MG63 (cell line): ENCODE measurements around the gene ATR. TPM values are rescaled to one million over a fixed set of nuclear protein-coding genes. Genes with fewer than 3 reads are reported as not detected.
"Not testable (repeated sequence)": the region's sequence is repeated elsewhere in the genome, so short reads cannot be mapped to it uniquely, and the experiment has no call there.

Experiments used
- DNase-seq: peaks from one replicate; pipeline ENCODE4 v3.0.0-alpha.2; 2020
- H3K27me3 ChIP-seq: fragments of 250-450 bp; sonication (Bioruptor Pico); 2 replicates; pipeline ENCODE4 v1.5.1; 2020; ENCODE audit warnings: mild to moderate bottlenecking, moderate library complexity
- H3K36me3 ChIP-seq: fragments of 250-450 bp; sonication (Bioruptor Pico); 2 replicates; pipeline ENCODE4 v1.5.1; 2020; ENCODE audit warnings: mild to moderate bottlenecking, moderate library complexity
- H3K4me3 ChIP-seq: fragments of 250-450 bp; sonication (Bioruptor Pico); 2 replicates; pipeline ENCODE4 v1.5.1; 2020; ENCODE audit warnings: mild to moderate bottlenecking, moderate library complexity
- H3K9me3 ChIP-seq: fragments of 250-450 bp; sonication (Bioruptor Pico); 2 replicates; pipeline ENCODE4 v1.5.1; 2020; ENCODE audit warnings: mild to moderate bottlenecking, moderate library complexity
- total RNA-seq: library from RNA; depleted of rRNA; stranded (reverse); fragments of >200 nt; shearing (Covaris generic); gene quantifications from 2 replicates; pipeline ENCODE4 v1.2.3, GENCODE V29; 2014; ENCODE audit warnings: low replicate concordance

The ATR gene
- total RNA-seq, 1 experiment from 2014 or later, result 11.1 TPM

GRCh38 chr3:142563496-142563997 lies 15.0 kb downstream of the ATR start:
- Histone ChIP-seq H3K27me3 (no peaks in the 10 kb centered on the region), H3K36me3 (peaks cover 47% of the 10 kb centered on the region), H3K9me3 (no peaks in the 10 kb centered on the region), H3K4me3 (no peak overlapping the region)
- DNase-seq, result no peak

- Histone ChIP-seq H3K27me3 (no peaks in the 10 kb centered on the region), H3K36me3 (peaks cover 54% of the 10 kb centered on the region), H3K9me3 (no peaks in the 10 kb centered on the region), H3K4me3 (no peak overlapping the region)
- no peak for DNase-seq
These were observed 18.4 kb downstream of the ATR start for GRCh38 chr3:142560118-142560517.

- DNase-seq, result no peak
- H3K4me3 ChIP-seq, result no peak overlapping the region
These were observed 24.8 kb downstream of the ATR start for GRCh38 chr3:142553741-142554140.

DNA sequence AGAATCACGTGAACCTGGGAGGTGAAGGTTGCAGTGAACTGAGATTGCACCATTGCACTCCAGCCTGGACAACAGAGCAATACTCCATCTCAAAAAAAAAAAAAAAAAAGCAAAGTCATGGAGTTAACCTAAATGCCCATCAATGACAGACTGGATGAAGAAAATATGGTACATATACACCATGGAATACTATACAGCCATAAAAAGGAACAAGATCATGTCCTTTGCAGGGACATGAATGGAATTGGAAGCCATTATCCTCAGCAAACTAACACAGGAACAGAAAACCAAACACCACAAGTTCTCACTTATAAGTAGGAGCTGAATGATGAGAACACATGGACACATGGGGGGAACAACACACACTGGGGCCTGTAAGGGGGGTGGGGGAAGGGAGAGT lies 26.0 kb downstream of the ATR start:
- H3K36me3 ChIP-seq, result peaks cover 73% of the 10 kb centered on the region

More at GRCh38 chr3:142553741-142554140, 24.8 kb downstream of the ATR start:
- H3K36me3 ChIP-seq, result peaks cover 71% of the 10 kb centered on the region
- no peaks in the 10 kb centered on the region for H3K27me3 ChIP-seq
- no peaks in the 10 kb centered on the region for H3K9me3 ChIP-seq

DNA sequence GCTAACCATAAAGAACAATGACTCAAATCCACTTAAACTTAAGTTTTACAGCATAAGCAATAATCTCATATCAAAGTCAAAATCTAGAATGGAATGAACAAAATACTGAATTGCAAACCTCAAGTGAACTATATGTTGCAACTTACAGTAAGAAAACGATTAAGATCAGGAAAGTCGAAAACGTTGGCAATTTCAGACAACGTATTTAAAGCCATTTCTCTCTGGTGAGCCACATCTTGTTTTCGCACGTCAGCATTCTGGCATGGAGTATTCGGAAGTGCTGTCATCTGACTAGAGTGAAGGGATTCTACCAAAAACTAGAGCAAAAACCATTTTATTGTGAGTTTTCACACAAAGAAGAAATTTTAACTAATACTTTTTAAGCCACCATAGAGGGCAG lies 28.5 kb downstream of the ATR start:
- no peak for DNase-seq
- no peak overlapping the region for H3K4me3 ChIP-seq
- no peaks in the 10 kb centered on the region for H3K27me3 ChIP-seq
- no peaks in the 10 kb centered on the region for H3K9me3 ChIP-seq
- H3K36me3 ChIP-seq, result peaks cover 79% of the 10 kb centered on the region

More for the DNA sequence above, 26.0 kb downstream of the ATR start:
- not testable (repeated sequence) for H3K27me3 ChIP-seq, H3K9me3 ChIP-seq, DNase-seq, H3K4me3 ChIP-seq

GRCh38 chr3:142543307-142543706 lies 35.2 kb downstream of the ATR start:
- Histone ChIP-seq H3K9me3 (no peaks in the 10 kb centered on the region), H3K27me3 (no peaks in the 10 kb centered on the region), H3K36me3 (peaks cover 52% of the 10 kb centered on the region), H3K4me3 (no peak overlapping the region)
- no peak for DNase-seq

DNA sequence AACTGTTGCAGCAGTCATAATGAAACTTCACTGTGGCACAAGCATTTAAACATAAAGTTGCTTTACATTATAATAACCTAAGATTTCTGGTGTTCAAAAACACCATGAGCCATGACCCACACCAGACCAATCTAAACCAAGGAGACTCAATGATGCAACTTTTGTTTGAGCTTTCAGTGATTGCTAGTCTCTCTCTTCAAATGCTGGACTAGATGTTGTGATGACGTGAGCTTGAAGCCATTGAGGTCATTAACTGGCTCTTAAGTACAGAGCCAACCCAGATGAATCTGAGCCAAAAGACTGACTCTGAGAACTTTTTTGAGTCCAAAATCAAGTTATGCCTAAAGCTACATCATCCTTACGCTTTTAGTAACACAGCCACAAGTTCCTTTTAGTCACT lies 36.5 kb downstream of the ATR start:
- H3K36me3 ChIP-seq, result peaks cover 51% of the 10 kb centered on the region
- no peaks in the 10 kb centered on the region for H3K27me3 ChIP-seq
- no peaks in the 10 kb centered on the region for H3K9me3 ChIP-seq
- DNase-seq, result no peak
- no peak overlapping the region for H3K4me3 ChIP-seq

GRCh38 chr3:142536519-142536918 lies 42.0 kb downstream of the ATR start:
- Histone ChIP-seq H3K9me3 (no peaks in the 10 kb centered on the region), H3K27me3 (no peaks in the 10 kb centered on the region), H3K36me3 (peaks cover 73% of the 10 kb centered on the region), H3K4me3 (no peak overlapping the region)
- no peak for DNase-seq

GRCh38 chr3:142534543-142534942 lies 44.0 kb downstream of the ATR start:
- no peak for DNase-seq
- H3K36me3 ChIP-seq, result peaks cover 68% of the 10 kb centered on the region
- no peaks in the 10 kb centered on the region for H3K27me3 ChIP-seq
- H3K4me3 ChIP-seq, result no peak overlapping the region
- no peaks in the 10 kb centered on the region for H3K9me3 ChIP-seq

DNA sequence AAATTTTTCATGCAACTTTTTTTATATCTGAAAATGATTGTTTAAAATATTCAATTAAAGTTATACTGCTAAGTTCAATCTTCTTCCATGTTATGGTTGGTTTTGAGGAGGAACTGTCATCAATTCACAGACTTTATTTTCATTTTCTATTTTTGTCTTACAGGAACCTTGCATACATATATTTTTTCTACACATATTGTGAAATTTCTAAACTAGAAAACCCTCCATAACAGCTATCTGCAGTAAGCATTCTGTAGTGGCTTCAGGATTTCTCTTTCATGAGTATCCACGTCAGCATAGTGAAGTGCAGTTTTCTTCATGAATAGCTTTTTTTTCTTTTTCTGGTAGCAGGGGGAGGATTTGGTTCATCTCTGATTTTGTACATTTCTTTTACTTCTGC lies 48.2 kb downstream of the ATR start:
- peaks cover 39% of the 10 kb centered on the region for H3K36me3 ChIP-seq
- H3K9me3 ChIP-seq, result no peaks in the 10 kb centered on the region
- H3K27me3 ChIP-seq, result no peaks in the 10 kb centered on the region
- no peak for DNase-seq
- H3K4me3 ChIP-seq, result no peak overlapping the region

DNA sequence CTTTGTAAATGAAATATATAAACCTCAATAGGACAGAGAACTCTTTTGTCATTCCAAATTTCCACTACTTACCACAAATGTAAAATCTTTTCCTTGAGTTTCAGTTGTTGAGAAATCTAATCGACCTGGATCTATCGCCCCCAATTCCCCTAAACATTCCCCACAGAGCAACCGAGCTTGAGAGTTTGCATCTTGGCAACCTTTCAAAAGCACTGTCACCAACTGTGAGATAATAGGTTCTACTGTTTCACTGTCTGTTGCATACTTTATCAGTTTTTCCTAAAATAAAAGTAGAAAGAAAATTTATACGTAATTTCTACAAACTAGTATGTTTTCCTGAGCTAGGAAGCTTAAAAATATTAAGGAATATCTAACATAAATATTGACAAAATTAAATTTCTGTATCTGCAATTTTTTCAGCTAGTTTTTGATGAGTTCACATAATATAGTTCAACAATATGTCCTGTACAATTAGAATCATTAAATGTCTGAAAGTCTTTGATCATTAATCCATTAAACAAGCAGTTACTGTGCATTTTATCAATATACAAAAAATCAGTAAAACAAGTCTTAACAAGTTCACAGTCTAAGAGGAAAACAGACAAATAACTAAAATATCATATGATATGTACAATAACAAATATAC lies 54.5 kb downstream of the ATR start:
- DNase-seq, result no peak

GRCh38 chr3:142509079-142509478 lies 69.5 kb downstream of the ATR start:
- Histone ChIP-seq H3K4me3 (no peak overlapping the region), H3K27me3 (no peaks in the 10 kb centered on the region), H3K9me3 (no peaks in the 10 kb centered on the region), H3K36me3 (peaks cover 29% of the 10 kb centered on the region)
- no peak for DNase-seq

More for the DNA sequence above, 54.5 kb downstream of the ATR start:
- Histone ChIP-seq H3K9me3 (peaks cover 4% of the 10 kb centered on the region; the same call in 1 of the 2 replicates), H3K4me3 (no peak overlapping the region), H3K36me3 (peaks cover 41% of the 10 kb centered on the region), H3K27me3 (no peaks in the 10 kb centered on the region)

- no peak overlapping the region for H3K4me3 ChIP-seq
- no peaks in the 10 kb centered on the region for H3K9me3 ChIP-seq
- no peak for DNase-seq
- peaks cover 30% of the 10 kb centered on the region for H3K36me3 ChIP-seq
- H3K27me3 ChIP-seq, result no peaks in the 10 kb centered on the region
These were observed 71.3 kb downstream of the ATR start for GRCh38 chr3:142507241-142507640.

DNA sequence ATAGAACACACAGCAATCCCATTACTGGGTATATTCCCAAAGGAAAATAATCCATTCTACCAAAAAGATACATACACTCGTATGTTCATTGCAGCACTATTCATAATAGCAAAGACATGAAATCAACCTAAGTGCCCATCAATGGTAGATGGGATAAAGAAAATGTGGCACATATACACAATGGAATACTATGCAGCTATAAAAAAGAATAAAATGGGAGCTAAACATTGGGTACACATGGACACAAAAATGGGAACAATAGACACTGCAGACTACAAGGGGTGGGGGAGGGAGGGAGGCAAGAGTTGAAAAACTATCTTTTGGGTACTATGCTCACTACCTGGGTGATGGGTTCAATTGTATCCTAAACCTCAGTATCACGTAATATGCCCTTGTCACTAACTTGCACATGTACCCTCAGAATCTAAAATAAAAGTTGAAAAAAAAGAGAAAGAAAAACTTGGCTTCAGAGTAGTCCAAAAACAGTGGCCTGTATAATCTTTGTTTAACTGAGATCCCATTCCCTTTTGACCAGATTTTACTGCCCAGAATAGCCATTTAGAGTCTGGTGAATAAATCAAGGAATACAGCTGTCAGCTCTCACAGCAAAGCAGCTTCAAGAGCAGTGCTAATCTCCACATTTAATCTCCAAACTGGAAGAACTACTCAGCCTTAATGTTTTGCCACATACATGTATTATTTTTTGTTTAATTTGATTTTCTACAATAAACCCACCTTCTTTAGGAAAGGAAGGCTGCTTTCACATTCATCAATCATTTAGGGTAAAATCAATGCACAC lies 76.1 kb downstream of the ATR start:
- Histone ChIP-seq H3K9me3 (no peaks in the 10 kb centered on the region), H3K27me3 (no peaks in the 10 kb centered on the region), H3K36me3 (peaks cover 35% of the 10 kb centered on the region), H3K4me3 (no peak overlapping the region)
- DNase-seq, result no peak

- Histone ChIP-seq H3K36me3 (peaks cover 43% of the 10 kb centered on the region), H3K27me3 (no peaks in the 10 kb centered on the region), H3K4me3 (no peak overlapping the region), H3K9me3 (no peaks in the 10 kb centered on the region)
- DNase-seq, result no peak
These were observed 77.3 kb downstream of the ATR start for GRCh38 chr3:142501004-142501926.

DNA sequence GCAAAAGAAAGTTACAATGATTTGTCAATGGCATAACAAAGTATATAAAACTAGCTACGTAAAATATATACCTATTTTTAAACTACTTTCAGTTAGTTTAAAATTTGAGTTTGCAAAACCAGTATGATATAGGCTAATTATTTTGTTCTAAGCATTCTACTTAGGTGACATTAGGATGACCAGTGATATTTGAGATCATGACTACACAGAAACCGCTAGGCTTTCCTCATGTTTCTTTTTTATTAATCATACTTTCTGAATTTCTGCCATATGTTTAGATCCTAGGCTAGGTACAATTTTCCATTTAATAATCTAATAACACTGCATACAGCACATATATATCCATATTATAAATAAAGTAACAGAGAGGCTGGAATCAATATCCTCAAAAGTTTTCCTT lies 78.3 kb downstream of the ATR start:
- DNase-seq, result no peak
- Histone ChIP-seq H3K36me3 (peaks cover 44% of the 10 kb centered on the region), H3K27me3 (no peaks in the 10 kb centered on the region), H3K4me3 (no peak overlapping the region), H3K9me3 (no peaks in the 10 kb centered on the region)
